GM21367 (cell line): Measurements from ENCODE around the gene SLCO3A1.
"Not testable (repeated sequence)": the region's sequence is repeated elsewhere in the genome, so short reads cannot be mapped to it uniquely, and the experiment has no call there.

Experiments
- ATAC-seq: cut with Tn5 transposase; IDR thresholded peaks from one replicate; pipeline ENCODE4 v1.9.1; 2021; ENCODE audit not compliant: unreplicated experiment

SLCO3A1 gene

DNA sequence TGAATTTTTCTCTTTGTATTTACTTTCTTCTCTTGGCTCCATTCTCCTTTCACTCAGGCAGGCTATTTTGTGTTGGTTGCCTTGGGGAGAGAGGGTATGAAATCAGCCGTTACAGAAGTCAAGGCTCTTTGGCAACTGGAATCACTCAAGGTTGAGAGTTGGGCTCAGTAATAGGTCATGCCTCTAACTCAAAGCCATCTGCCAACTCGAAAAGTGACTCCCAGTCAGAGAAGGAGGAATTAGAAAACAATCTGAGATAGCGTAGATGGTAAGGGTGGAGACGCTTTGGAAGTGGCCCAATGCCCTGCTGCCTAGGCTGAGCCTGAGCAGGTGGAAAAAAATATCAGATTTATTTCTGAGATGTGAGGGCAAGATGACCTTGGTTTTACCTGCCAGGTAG lies 334.5 kb downstream of the SLCO3A1 start:
- ATAC-seq = no peak

DNA sequence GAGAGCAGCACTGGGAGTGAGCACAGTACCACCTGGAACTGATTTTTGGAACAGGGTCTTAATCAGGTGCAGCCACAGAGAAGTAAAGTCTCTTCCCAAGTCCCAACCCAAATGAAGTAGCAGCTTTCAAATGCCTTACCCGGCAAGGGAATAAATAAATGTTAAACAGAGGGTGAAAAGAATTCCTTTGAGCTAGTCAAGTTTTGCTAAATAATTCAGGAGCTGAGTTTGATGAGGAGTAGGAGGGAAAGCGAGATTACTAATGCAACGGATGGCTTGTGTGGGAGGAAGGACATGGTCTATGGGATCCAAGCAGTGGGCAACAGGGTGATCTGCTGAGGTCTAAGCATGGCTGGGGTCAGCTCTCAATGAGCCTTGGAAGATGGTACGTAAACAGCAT lies 335.7 kb downstream of the SLCO3A1 start:
- ATAC-seq = no peak

DNA sequence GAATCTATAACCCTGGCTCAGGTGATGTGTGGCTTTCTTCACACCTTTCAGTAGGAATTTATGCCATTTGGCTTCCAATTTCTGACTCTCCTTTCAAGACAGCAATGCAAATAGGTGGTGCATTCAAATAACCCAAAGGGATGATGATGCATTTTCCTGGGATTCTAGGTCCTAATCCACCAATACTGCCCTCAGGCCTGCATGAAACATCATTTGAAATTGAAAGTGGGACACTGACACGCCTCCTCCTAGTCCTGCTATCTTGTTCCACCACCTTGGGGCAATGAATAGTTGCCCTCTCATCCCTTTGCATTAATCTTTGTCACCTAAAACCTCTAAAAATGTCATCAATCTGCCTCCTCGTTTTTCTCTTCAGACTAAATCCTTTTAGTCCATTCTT lies 341.7 kb downstream of the SLCO3A1 start:
- ATAC-seq = no peak

DNA sequence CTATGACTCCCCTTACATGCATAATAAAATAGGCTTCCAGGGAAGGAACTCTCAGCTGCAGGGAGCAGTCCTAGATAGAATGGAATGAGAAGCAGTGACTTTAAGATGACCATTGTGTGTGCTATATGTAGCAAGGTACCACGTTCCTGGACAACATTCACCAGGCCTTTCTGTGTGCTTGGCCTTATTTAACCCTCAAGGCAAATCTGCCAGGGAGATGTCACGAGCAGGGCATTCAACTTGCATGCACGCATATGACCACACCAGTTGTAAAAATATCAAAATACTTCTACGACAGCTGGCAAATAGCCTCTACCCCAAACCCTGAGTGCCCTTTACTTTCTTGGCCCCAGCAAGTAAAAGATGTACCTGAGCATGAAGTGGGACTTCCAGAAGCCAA lies 342.8 kb downstream of the SLCO3A1 start:
- no peak for ATAC-seq

DNA sequence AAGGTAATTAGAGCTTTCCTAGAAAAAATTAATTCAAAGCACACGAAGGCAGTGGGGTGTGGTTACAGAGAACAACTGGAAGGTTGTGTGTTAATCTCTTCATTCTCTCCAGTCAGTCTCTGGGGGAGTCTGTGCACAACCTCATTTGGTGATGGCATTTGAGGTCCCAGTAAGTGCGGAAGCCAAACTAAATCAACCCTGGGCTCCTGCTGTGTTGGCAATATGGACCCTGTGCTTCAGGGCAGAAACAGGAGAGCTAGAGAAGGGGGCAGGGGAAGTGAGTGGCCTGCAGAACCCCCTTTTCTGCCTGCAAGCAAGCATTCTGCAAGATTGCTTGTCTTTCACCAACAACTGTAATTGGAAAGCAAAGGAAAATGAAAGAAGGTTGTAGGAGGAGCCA lies 344.2 kb downstream of the SLCO3A1 start:
- no peak for ATAC-seq

DNA sequence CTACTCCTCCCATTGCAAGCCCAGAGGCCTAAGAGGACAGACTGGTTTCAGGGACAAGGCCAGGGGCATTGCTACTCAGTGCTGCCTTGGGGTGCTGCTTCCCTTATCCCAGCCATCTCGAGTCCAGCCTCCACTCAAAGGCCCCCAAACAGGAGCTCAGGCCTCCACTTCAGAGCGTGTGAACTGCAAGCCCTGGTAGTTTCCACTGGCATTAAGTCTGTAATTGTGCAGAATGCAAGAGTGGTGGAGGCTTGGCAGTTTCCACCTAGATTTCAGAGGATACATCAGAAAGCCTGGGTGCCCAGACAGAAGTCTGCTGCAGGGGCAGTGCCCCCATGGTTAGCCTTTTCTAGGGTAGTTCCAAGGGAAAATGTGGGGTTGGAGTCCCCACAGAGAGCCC lies 347.4 kb downstream of the SLCO3A1 start:
- no peak for ATAC-seq

DNA sequence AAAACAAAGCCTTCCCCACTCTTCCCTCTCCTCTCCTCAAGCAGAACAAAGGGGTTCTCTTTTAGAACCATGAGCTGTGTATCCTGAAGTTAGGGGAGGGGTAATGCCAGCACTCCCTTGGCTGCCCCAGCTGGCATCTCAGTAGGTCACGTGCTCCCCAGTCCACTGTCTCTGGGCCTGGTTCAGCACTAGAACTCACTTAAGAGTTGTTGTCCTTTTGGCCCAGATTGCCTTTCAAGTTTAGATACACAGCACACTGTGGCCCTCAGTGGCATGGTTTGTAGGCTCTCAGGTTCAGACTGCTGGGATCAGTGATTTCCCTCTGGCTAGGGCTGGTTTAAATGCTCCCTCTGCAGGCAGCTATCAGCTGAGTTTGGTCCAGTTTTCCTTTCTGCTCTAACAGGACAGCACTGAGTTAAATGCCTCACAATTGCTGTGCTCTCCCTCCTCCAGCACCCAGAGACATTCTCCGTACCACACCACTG lies 351.8 kb downstream of the SLCO3A1 start:
- ATAC-seq = no peak

DNA sequence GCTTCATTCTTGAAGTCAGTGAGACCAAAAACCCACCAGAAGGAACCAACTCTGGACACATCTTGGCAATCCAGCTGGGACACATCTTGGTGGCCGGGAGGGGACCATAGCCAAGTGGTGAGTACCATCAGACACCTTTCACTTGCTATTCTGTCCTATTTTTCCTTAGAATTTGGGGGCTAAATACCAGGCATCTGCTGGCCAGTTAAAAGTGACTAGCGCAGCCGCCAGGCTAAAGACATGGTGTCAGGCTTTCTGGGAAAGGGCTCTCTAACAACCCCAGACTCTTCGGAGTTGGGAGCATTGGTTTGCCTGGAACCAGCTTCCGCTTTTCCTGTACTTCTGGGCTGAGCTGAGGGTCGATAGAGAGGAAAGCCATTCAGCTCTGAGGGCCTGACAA lies 354.1 kb downstream of the SLCO3A1 start:
- ATAC-seq = not testable (repeated sequence)
